GM19023 (cell line): ENCODE measurements around the gene SCRG1.

Experiments
- ATAC-seq: cut with Tn5 transposase; IDR thresholded peaks from one replicate; pipeline ENCODE4 v1.9.1; 2021; ENCODE audit warnings: mild to moderate bottlenecking, moderate library complexity; ENCODE audit not compliant: unreplicated experiment

The SCRG1 gene

DNA sequence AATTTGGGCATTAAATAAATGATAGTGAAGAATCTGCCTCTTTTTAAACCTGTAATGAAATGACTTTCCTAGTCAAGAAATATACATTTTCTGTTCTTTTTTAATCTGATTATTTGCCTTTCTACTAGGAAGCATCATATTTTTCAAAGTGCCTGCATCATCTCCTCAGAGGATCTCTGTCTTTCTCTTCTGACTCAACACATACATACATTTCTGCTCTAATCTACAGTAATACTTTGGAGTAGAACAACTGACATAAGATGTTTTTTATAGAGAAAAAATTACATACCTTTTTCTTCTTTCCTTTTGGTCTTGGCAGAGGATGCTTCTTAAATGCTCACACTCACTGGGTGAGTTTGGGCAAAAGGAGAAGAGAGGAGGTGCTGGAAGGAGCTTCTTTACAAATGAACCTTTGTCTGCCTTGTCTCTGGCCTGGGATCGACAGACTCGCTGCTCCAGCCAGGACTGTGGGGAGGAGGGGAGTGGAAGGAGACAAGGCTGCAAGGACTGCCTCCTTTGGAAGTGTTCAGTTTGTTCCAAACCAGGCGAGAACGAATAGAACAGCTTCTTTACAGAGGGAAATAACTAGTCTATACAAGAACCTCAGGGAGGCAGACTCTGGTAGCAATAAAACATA is at the start of gene SCRG1:
SCRG1 (minus strand) TSS at position 338 of the 637 bp plus-strand sequence. CDS start 7,702 bp downstream, outside the sequence.
- no peak for ATAC-seq

DNA sequence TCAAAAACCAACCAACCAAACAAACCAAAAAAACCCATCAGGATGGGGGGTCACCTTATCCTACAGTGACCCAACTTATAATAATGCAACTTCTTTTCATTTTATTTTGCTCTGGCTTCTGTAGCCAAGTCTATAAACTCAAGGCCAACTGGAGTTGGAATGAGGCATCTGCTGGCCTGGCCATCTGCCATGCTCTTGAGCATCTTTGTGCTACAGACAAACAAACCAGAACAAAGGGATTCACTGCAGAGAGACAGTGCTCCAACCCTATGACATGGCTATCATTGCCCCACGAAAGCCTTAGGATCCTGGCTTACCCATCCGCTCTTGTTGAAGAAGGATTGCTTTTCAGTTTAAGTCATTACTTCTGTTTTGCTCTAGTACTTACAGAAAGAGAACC is 49.2 kb upstream of the SCRG1 start:
- no peak for ATAC-seq

DNA sequence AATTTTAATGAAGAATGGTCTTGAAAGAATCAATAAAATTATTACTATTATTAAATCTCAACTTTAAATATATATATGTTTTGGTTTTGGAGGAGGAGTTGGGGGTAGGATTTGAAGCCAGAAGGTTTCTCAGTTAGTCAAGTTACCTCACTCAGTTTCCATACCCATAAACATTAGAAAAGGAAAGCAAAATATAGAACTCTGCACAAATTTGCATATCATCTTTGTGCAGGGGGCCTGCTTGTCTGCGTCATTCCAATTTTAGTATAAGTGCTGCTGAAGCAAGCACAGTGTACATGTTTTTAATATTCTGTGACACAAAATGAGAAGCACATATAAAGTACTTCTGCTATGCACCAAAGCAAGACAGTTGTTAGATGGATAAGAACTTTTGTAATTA is 47.5 kb upstream of the SCRG1 start:
- ATAC-seq = peak; percentile 80

DNA sequence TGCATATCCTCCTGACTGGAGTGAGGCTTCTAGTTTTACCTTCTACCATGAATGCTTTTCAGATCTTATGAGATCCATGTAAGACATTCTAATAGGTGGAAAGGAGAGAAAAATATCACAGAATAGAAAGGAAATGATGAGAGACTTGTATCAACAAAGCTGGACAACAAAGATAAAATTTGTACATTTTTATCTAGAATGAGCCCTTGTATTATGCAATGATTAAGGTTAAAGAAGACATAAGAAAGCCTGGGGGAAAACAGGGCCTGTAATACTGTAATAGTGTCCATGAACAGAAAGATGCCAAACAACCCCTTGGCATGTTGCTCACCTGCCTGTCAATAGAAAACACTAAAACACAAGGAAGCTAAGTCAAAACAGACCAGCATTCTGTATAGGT is 44.2 kb upstream of the SCRG1 start:
- no peak for ATAC-seq

DNA sequence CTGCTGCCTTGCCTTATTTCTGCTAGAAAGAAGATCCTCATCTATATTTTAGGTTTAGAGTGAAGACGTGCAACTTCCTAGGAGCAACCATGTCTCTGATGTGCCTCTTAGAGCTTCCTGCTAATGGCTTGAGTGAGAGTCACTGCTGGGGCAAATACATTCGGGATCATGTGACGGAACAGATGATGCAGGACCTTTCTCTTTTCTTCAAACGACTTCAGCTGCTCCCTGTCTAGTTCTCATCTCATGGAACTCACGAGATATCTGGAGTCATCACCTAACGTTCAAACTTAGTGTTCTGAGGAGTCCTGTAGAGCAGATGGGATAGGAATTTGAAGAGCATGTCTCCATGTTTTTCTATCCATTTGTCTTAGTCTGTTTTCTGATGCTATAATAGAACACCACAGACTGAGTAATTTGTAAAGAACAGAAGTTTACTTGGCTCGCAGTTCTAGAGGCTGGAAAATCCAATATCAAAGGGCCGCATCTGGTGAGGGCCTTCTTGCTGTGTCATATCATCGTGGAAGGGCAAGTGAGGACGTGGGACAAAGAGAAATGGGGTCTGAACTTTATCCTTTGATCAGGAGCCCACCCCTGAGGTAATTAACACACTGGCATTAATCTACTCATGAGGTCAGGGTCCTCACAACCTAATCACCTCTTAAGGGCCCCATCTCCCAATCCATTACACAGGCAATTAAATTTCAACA is 43.5 kb upstream of the SCRG1 start:
- ATAC-seq = no peak

DNA sequence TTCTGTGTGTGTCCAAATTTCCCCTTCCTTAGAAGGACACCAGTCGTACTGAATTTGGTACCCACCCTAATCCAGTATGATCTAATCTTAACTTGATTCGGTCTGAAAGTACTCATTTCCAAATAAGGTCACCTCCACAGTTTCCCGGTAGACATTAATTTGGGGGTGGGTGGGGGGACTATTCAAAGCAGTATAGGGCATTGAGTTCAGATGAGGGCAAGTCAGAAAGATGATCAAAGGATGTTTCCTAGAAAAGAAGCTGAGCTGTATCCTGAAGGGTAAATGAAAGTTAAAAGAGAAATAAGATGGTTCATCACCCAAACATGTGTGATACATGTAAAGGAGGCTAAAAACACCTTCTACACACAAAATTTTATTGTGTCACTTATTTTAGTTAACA is 42.0 kb upstream of the SCRG1 start:
- no peak for ATAC-seq

DNA sequence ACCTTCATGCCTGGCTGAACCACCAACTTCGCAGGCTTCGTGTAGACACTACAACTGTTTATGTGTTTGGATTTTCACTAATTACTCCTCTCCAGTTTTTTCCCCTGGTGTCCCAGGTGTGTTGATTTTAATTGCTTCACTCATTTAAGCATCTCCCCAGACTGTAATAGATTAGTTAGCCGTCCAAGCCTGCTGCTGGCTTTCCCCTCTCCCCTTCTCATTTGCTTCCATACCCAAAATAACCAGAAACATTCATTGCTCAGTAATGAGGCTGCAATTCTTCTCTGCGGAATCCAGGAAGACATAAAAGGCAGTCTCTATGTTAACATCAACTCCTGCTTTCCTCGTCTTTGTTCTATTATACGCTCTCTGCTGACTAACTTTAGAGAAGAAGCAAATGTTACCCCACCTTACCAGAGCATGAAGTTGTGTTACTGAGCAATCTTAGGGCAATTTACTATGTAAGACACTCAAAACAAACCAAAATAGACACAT is 37.9 kb upstream of the SCRG1 start:
- no peak for ATAC-seq

DNA sequence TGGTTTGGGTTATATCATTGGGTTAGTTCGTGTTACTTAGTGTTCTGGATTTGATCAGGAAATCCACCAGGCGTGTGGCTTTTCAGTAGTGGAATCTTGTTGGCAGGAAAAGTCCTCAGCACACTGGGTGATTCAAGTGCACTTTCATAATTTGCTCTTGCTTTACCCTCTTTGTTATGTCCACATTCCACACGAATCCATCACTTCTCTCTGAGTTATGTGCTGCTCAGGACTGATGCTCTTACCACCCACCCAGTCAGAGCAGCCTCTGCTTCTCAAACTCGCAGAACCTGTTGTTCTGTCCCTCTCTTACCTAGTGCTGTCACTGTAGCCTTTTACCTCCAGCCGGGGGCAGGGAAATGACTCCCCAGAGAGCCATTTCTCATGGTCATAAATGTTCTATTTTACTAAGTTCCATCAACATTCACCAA is 37.2 kb upstream of the SCRG1 start:
- ATAC-seq = no peak

DNA sequence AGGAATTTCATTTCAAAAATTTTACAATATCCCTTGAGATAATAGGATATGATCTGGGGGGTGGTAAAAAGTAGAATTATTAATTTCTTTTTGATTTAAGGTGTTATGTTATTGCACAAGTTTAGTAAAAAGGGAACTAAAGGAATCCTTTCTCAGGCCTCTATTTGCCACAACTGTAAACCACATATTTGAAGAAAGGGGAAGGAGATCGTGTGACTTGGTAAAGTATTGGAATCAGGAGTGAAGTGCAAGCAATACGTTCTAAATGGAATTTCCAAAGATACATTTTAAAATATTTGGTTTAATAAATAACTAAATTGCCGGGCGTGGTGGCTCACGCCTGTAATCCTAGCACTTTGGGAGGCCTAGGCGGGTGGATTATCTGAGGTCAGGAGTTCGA is 35.3 kb upstream of the SCRG1 start:
- no peak for ATAC-seq

DNA sequence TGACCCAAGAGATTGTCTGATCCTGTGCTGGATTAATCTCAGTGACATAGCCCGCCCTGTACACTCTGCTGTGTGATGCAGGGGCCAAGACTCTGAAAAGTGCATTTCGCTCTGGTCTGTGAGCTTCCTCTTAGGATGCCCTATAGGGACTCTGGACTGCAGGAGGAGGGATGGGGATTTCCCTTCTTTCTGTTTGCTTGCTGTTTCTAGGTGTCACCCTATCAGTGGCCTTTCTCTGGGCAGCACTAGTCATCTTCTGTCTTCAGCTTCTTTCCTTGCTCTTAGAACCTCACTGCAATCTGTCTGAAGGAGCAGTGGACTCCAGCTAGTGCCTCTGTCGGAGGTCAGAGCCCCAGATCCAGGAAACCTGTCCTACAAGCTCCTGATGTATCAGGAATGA is 34.5 kb upstream of the SCRG1 start:
- no peak for ATAC-seq

DNA sequence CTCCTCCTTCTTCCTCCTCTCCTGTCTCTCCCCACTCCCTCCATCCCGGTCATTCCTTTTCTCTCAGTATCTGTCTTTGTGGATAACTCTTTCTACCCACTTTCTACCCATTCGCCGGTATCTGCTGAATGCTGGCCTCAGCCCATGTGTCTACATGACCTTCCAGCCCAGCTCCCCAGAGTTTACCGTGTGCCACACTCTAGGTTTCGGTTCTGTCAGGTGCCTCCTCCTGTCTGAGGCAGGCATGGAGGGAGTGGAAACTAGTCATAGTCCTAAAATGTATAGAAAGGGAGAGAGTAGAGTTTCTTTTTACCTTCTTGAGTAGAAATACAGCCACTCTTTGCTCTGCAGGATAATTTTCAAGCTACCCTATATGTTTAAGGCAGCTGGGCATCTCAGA is 33.5 kb upstream of the SCRG1 start:
- ATAC-seq = no peak

DNA sequence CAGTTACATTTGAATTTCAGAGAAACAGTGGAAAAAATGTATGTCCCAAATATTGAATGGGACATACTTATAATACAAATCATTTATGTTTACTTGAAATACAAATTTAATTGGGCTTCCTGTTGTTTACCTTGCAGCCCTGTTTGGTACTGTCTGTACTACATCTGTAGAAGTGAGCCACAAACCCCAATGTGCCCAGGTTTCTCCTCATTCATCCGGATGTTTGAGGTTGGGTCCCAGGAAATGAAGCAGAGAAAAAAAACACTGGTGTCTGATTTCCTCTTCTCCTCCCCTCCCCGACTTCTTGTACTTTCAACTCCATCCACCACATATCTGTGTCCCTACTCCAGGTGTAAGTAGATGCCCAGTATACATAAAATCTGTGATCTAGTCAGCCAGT is 27.1 kb upstream of the SCRG1 start:
- ATAC-seq = no peak

DNA sequence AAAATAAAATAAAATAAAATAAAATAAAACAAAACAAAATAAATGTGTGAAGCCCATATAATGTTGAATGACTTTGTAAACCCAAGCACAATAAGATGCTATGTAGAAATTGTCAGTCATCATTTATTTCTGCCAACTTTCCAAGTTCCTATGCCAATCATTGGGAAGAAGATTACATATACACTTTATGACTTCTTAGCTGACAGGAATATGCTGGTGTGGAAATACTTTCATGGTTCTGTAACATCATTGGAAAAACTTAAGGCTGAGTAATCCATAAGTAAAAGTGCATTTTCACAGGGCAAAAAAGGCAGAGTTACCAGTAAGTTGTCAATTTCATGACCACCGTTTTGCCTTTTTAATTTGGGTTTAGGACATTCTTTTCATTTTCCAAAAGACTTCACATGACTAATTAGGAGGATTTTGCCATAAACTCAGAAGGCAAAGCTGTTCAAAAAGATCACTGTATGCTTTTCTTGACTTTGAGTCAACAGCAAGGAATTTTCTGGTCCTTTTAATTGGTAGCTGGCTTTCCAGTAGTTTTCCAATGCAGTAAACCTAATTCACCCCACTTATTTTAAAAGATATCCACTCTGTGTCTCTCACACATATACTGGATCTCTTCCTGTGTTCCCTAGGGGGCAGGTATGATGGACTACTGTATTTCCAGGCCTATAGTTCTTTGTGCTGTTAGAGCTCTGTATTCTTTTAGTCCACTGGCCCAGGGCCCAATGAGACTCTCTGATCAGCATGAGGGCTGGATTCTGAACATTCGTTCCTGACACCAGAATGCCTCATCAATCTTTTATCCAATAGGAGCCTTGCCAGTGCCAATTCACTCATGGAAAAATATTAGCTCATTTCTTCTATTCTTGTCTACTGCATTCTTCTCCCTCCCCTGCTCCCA is 26.2 kb upstream of the SCRG1 start:
- ATAC-seq = no peak

DNA sequence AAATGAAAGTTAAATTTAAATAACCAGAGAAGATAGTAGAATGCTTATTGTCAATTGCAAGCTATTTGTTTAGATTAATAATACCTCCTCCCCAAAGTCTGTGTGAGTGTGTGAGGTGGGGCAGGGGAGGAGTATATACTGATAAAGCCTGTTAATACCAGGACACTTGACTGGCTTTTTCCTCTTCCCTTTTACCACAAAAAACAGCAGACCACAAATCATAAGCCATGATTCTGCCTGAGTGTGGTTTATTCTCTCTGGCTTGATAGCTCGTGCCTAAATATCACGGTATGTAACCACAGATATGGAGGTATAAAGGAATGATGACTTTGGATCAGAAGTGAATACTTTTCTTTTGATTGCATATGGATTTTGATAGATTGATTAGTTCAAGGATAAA is 21.9 kb upstream of the SCRG1 start:
- no peak for ATAC-seq

DNA sequence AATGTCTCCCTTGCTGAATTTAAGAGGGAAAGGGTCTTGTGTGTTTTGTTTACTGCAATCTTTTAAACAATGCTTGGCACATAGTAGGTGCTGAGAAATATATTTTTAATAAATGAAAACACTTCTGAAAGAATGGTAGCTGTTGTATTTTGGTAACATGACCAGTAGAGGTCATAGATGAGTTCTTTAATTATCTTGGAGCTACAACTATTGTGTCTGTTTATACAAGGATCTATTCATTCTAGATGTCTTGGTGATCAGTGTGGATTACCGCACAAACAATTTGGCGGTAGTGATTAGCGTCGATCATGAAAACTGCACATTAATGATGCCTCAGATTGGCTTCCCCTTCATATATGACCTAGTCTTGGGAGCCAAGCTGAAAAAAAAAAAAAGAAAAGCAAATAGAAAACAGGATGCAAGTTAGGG is 21.4 kb upstream of the SCRG1 start:
- no peak for ATAC-seq

DNA sequence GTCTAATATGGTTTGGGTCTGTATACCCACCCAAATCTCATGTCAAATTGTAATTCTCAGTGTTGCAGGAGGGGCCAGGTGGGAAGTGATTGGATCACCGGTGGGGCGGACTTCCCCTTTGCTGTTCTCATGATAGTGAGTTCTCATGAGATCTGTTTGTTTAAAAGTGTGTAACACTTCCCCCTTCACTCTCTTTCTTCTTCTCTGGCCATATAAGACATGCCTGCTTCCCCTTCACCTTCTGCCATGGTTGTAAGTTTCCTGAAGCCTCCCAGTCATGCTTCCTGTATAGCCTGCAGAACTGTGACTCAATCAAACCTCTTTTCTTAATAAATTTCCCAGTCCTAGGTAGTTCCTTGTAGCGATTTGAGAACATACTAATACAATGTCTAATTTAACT is 19.7 kb upstream of the SCRG1 start:
- ATAC-seq = no peak

DNA sequence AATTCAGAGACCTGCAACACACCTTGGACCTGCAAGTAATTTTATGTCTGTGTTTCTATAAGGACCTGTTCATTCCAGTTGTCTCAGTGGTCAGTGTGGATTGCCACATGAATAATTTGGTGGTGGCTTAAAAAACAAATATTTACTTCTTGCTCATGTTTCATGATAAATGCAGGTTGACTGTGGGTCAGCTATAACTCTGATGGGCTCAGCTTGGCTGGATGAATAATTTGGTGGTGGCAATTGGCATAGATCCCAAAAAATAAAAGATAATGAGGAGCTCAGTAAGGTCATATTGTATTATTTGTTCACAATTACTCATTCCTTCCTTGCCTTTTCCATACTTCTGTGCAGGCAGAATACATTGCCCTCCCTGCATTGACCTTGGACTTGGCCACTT is 18.9 kb upstream of the SCRG1 start:
- no peak for ATAC-seq

DNA sequence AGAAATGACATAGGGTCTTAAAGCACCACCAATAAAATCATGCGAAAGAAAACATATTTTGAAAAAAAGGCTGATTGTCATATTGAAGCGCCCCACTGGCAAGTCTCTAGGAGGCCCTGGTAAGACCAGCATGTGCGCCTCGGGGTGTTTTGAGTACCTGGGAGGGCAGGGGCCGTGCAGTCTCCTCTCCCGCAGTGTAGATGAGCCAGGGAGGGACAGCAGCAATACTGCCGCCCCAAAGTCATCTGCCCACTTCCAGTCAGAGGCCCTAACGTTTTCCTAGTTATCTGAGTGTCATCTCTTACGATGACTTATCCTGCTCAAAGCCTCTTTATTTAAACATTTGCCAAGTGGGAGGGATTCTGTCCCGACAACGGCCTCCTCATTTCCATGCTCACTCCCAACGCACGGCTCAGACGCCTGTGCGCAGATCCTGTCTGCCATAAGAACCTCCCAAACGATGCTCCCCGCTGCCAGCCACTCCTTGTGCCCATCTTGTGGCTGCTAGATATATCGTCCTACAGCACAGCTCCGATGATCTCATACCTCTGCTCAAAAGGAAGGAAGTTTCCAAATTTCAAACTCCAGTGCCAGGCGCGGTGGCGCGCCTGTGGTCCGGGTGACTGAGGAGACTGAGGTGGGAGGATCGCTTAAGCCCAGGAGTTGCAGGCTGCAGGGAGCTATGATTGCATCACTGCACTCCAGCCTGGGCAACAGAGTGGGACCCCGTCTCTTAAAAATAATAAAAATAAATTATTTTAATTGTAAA is 17.2 kb upstream of the SCRG1 start:
- no peak for ATAC-seq

DNA sequence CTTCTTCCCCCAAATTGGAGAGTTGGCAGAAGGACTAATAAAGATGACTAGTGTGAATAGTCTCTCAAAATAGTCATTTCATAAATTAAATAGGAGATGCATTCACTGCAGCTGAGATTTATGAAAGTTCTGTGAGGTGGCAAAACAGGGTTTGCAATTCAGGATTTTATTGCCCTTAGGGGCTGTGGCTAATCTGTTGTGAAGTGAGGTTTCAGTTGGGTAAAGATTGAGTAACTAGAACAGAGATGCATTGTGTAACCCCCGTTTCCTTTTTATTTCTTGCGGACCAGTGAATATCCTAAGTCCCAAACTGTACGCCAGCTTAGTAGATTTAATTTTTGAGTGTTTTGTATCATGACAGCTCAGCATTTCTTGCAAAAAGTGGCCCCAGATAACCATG is 16.2 kb upstream of the SCRG1 start:
- ATAC-seq = no peak

DNA sequence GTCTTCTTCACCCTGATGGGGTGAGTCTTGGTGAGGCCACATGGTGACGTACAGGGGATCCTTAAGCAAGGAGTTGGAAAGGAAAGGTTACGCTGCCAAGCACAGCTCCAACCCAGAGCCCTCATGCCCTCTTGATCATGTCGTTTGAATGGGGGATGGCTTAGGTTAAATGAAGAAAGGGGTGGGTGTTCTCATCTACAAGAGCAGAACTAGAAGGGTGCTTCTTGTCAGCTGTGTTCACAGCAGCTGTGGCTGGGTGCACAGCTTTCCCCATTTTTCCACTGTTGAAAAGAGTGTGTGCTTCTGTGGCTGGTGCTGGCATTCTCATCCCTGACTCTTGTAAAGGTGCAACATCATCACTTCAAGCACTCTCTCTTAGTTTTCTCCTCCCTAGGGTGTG is 15.5 kb upstream of the SCRG1 start:
- no peak for ATAC-seq

DNA sequence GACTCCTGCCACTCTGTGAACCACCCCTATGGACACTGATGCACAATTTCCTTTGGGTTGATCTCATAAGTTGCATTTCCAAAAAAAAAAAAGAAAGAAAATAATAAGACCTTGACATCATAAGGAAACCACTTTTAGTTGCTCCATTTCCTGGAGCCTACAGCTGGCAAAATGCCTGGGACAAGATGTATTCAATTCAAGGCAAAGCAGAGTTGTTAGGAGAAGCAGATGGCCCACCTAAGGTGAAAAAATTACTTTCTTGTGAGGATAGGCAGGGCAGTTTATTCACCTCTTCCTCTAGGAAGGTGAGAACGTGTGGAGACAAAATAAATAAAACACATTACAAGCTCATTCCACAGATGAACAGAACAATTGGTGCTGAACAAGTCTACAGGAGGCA is 14.1 kb upstream of the SCRG1 start:
- no peak for ATAC-seq
